Trophoblast cell (in vitro differentiated cells and primary cell): ENCODE measurements around the gene TLL1.

Experiments used
- DNase-seq, 2 donors: peaks; one replicate each; pipeline ENCODE4 v3.0.0-alpha.2; 2016
- H2AFZ ChIP-seq: 2 replicates; pipeline ENCODE4 v1.6.1; 2013; ENCODE audit warnings: low read length, moderate library complexity, mild to moderate bottlenecking; ENCODE audit not compliant: insufficient read depth, poor library complexity
- H2AK5ac ChIP-seq: 2 replicates; pipeline ENCODE4 v1.6.1; 2013; ENCODE audit warnings: mild to moderate bottlenecking, low read length
- H2BK120ac ChIP-seq: 2 replicates; pipeline ENCODE4 v1.6.1; 2013; ENCODE audit warnings: low read length, mild to moderate bottlenecking, moderate library complexity; ENCODE audit not compliant: insufficient read depth, poor library complexity
- H2BK12ac ChIP-seq: 2 replicates; pipeline ENCODE4 v1.6.1; 2013; ENCODE audit warnings: mild to moderate bottlenecking, low read length, moderate library complexity
- H2BK5ac ChIP-seq: 2 replicates; pipeline ENCODE4 v1.6.1; 2013; ENCODE audit warnings: low read length, low read depth, moderate library complexity, mild to moderate bottlenecking; ENCODE audit not compliant: poor library complexity
- H3K14ac ChIP-seq: 2 replicates; pipeline ENCODE4 v1.6.1; 2013; ENCODE audit warnings: mild to moderate bottlenecking, low read length
- H3K18ac ChIP-seq: 2 replicates; pipeline ENCODE4 v1.6.1; 2013; ENCODE audit warnings: mild to moderate bottlenecking, low read length
- H3K23ac ChIP-seq: 2 replicates; pipeline ENCODE4 v1.6.1; 2013; ENCODE audit warnings: low read length
- H3K27ac ChIP-seq: 2 replicates; pipeline ENCODE4 v1.5.1; 2013; ENCODE audit warnings: low read depth, mild to moderate bottlenecking, inconsistent platforms, low read length, moderate library complexity
- H3K27me3 ChIP-seq: 2 replicates; pipeline ENCODE4 v1.6.1; 2013; ENCODE audit warnings: inconsistent platforms, mild to moderate bottlenecking, low read length, moderate library complexity; ENCODE audit not compliant: insufficient read depth
- H3K36me3 ChIP-seq, 2 experiments: 1 replicate in 1 of 2; 2 replicates in 1 of 2; pipeline ENCODE4 v1.6.1; 2013; ENCODE audit warnings: low read length in 2 of 2, mild to moderate bottlenecking in 2 of 2, moderate library complexity in 1 of 2; ENCODE audit not compliant: insufficient read depth in 2 of 2, control insufficient read depth in 1 of 2
- H3K4ac ChIP-seq: 2 replicates; pipeline ENCODE4 v1.6.1; 2013; ENCODE audit warnings: low read depth, mild to moderate bottlenecking, low read length, moderate library complexity
- H3K4me1 ChIP-seq, 2 experiments: 1 replicate in 1 of 2; 2 replicates in 1 of 2; pipeline ENCODE4 v1.6.1; 2013; ENCODE audit warnings: low read length in 2 of 2, mild to moderate bottlenecking in 2 of 2, moderate library complexity in 1 of 2; ENCODE audit not compliant: insufficient read depth in 2 of 2, control insufficient read depth in 1 of 2
- H3K4me2 ChIP-seq: 2 replicates; pipeline ENCODE4 v1.6.1; 2013; ENCODE audit warnings: inconsistent platforms, mild to moderate bottlenecking, low read length, moderate library complexity
- H3K4me3 ChIP-seq: 2 replicates; pipeline ENCODE4 v1.5.1; 2013; ENCODE audit warnings: mild to moderate bottlenecking, low read depth, low read length, inconsistent platforms
- H3K79me1 ChIP-seq: one replicate; pipeline ENCODE4 v1.6.1; 2013; ENCODE audit warnings: low read length
- H3K79me2 ChIP-seq: 2 replicates; pipeline ENCODE4 v1.6.1; 2013; ENCODE audit warnings: low read length, mild to moderate bottlenecking; ENCODE audit not compliant: control insufficient read depth, insufficient read depth, poor library complexity
- H3K9ac ChIP-seq: 2 replicates; pipeline ENCODE4 v1.6.1; 2013; ENCODE audit warnings: mild to moderate bottlenecking, low read length
- H3K9me3 ChIP-seq: 2 replicates; pipeline ENCODE4 v1.6.1; 2013; ENCODE audit warnings: low read depth, mild to moderate bottlenecking, control low read depth, inconsistent platforms, low read length; ENCODE audit not compliant: insufficient read depth
- H4K12ac ChIP-seq: 2 replicates; pipeline ENCODE4 v1.6.1; 2013; ENCODE audit warnings: low read depth, mild to moderate bottlenecking, low read length, moderate library complexity
- H4K8ac ChIP-seq: 2 replicates; pipeline ENCODE4 v1.6.1; 2013; ENCODE audit warnings: low read depth, mild to moderate bottlenecking, low read length, moderate library complexity
- H4K91ac ChIP-seq: one replicate; pipeline ENCODE4 v1.6.1; 2013; ENCODE audit warnings: low read depth, mild to moderate bottlenecking, low read length, moderate library complexity
- WGBS: extraction: QIAGEN DNeasy Blood & Tissue Kit; methylation state at CpG from one replicate; pipeline ENCODE4 v1.1.7; 2013; ENCODE audit warnings: missing lambda C conversion rate; ENCODE audit not compliant: insufficient read length, insufficient coverage; ENCODE audit errors: extremely low coverage; 5-methylcytosine and 5-hydroxymethylcytosine counted together

The TLL1 gene

DNA sequence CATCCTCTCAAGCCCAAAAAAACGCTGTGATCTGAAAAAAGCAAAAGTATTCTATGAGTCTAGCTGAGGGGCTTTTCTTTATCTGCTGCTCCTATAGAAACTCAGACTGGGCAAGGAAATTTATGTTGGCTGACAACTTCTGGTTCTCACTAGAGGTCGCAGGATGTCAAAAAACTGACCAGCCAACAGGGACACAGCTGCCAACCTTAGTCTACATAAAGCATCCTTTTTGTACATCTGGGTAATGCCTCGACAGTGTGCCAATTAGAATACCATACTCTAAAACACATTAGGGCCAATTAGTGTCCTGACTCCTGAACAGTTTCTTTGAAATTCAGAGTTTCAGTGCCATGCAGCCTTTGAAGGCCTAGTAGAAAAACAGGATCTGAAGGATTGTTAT is 8.8 kb upstream of the TLL1 start:
- Histone ChIP-seq H3K79me2 (no peaks in the 10 kb centered on the region), H3K4me3 (no peak overlapping the region), H3K23ac (no peak overlapping the region), H2BK120ac (no peak overlapping the region), H2BK12ac (no peak overlapping the region), H3K9ac (no peak overlapping the region), H3K18ac (no peak overlapping the region), H4K91ac (no peak overlapping the region), H3K27ac (no peak overlapping the region), H3K27me3 (no peaks in the 10 kb centered on the region), H3K9me3 (no peaks in the 10 kb centered on the region), H3K4me1 (no peaks in the 10 kb centered on the region), H3K14ac (no peak overlapping the region), H3K4me2 (no peak overlapping the region), H3K79me1 (no peaks in the 10 kb centered on the region), H2BK5ac (no peak overlapping the region), H3K36me3 (no peaks in the 10 kb centered on the region), H2AK5ac (no peak overlapping the region), H2AFZ (no peak overlapping the region), H4K8ac (no peak overlapping the region), H3K4ac (no peak overlapping the region), H4K12ac (no peak overlapping the region)
- peak in 1 of 2 donors; percentile 11 for DNase-seq
- WGBS: no CpG with 5 or more reads among the region's 3 CpGs

- H3K23ac ChIP-seq: no peak overlapping the region
- no peak overlapping the region for H3K14ac ChIP-seq
- H3K9ac ChIP-seq: no peak overlapping the region
- H4K8ac ChIP-seq: no peak overlapping the region
- H3K4me2 ChIP-seq: no peak overlapping the region
- H3K36me3 ChIP-seq: no peaks in the 10 kb centered on the region
- H2AFZ ChIP-seq: no peak overlapping the region
- no peaks in the 10 kb centered on the region for H3K4me1 ChIP-seq
- WGBS: no CpG with 5 or more reads among the region's 7 CpGs
- no peaks in the 10 kb centered on the region for H3K79me1 ChIP-seq
- H3K27ac ChIP-seq: no peak overlapping the region
- no peaks in the 10 kb centered on the region for H3K27me3 ChIP-seq
- no peaks in the 10 kb centered on the region for H3K9me3 ChIP-seq
- no peak overlapping the region for H3K4me3 ChIP-seq
- H3K79me2 ChIP-seq: no peaks in the 10 kb centered on the region
- H2BK5ac ChIP-seq: no peak overlapping the region
- no peak for DNase-seq
- no peak overlapping the region for H3K18ac ChIP-seq
- no peak overlapping the region for H4K91ac ChIP-seq
- H3K4ac ChIP-seq: no peak overlapping the region
- no peak overlapping the region for H2BK120ac ChIP-seq
- no peak overlapping the region for H2BK12ac ChIP-seq
- no peak overlapping the region for H2AK5ac ChIP-seq
- no peak overlapping the region for H4K12ac ChIP-seq
Observed at GRCh38 chr4:165866019-165866650, 6.9 kb upstream of the TLL1 start.

GRCh38 chr4:165867961-165868360 is 5.1 kb upstream of the TLL1 start:
- Histone ChIP-seq H3K79me1 (no peaks in the 10 kb centered on the region), H4K91ac (no peak overlapping the region), H3K27ac (no peak overlapping the region), H3K9ac (no peak overlapping the region), H3K4ac (no peak overlapping the region), H3K18ac (no peak overlapping the region), H3K4me1 (peaks cover 0 to under 1% of the 10 kb centered on the region in 2 experiments), H3K79me2 (no peaks in the 10 kb centered on the region), H3K36me3 (no peaks in the 10 kb centered on the region), H4K8ac (no peak overlapping the region), H2BK5ac (no peak overlapping the region), H4K12ac (no peak overlapping the region), H3K4me3 (no peak overlapping the region), H3K23ac (peak overlapping the region; percentile 9), H3K14ac (no peak overlapping the region), H2BK12ac (no peak overlapping the region), H2BK120ac (no peak overlapping the region), H2AFZ (no peak overlapping the region), H3K4me2 (no peak overlapping the region), H2AK5ac (no peak overlapping the region), H3K9me3 (no peaks in the 10 kb centered on the region), H3K27me3 (peaks cover 4% of the 10 kb centered on the region)
- no peak for DNase-seq

- Histone ChIP-seq H3K4me2 (peak overlapping the region; percentile 92), H3K79me2 (no peaks in the 10 kb centered on the region), H2AFZ (no peak overlapping the region), H3K27ac (no peak overlapping the region), H4K12ac (no peak overlapping the region), H3K18ac (no peak overlapping the region), H3K4me1 (peaks cover 14 to 18% of the 10 kb centered on the region in 2 experiments), H2BK120ac (no peak overlapping the region), H3K9me3 (no peaks in the 10 kb centered on the region), H3K14ac (no peak overlapping the region), H3K4ac (no peak overlapping the region), H2AK5ac (no peak overlapping the region), H3K9ac (no peak overlapping the region), H3K23ac (no peak overlapping the region), H2BK12ac (no peak overlapping the region), H4K8ac (no peak overlapping the region), H3K36me3 (no peaks in the 10 kb centered on the region), H3K4me3 (peak overlapping the region; percentile 59), H3K27me3 (peaks cover 28% of the 10 kb centered on the region), H2BK5ac (no peak overlapping the region), H3K79me1 (no peaks in the 10 kb centered on the region), H4K91ac (no peak overlapping the region)
- no CpG with 5 or more reads among the region's 70 CpGs for WGBS
- DNase-seq: peak; percentile 40 to 61
Observed at GRCh38 chr4:165873298-165874071, 448 bp downstream of the TLL1 start.
